COLO668 (cell line): Measurements from ENCODE around the gene CACNA1I.

ENCODE experiments used
- DNase-seq: peaks from one replicate; lab custom pipeline; 2025; ENCODE audit not compliant: unreplicated experiment; lab: John Stamatoyannopoulos, UW

CACNA1I gene

DNA sequence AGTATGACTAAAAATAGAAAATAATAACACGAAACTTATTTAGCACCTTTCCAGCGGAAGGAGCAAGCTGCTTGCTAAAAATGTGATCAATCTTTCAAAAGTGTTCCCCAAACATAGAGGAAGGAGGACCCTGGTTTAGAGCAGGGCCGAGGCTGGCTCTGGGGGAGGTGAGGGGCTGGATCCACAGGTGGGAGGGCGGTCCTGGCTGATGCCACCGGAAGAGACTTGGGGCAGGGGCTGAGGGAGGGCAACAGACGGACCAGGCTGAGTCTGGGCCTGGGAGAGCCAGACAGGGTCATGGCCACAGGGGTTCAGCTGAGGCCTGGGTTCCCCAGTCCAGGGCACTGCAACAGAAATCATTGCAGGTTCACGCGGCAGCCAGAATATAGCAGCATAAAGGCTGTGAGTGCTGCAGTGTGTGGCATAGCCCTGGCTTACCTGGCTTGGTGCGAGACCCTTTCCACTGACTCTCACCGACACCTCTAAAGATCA is 143.3 kb downstream of the CACNA1I start:
- no peak for DNase-seq

DNA sequence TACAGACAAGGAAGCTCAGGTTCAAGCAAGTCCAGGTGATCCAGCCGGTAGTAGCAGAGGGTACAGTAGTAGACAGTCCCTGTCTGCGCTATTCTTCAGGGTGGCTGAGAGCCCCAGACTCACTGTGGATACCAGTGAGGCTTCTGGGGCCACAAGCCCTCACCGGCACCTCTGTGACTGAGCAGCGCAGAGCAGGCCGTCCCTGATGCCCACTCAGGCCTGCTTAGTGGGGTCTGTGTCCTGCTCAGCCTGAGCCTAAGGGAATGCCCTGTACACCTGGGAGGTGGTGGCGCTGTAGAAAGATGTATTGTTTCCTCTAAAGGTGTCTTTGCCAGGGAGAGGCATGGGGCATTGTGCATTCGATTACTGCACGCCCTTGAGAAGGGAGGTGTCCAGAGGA is 143.8 kb downstream of the CACNA1I start:
- no peak for DNase-seq

GRCh38 chr22:39715778-39716495 is 145.4 kb downstream of the CACNA1I start:
- DNase-seq, result no peak

DNA sequence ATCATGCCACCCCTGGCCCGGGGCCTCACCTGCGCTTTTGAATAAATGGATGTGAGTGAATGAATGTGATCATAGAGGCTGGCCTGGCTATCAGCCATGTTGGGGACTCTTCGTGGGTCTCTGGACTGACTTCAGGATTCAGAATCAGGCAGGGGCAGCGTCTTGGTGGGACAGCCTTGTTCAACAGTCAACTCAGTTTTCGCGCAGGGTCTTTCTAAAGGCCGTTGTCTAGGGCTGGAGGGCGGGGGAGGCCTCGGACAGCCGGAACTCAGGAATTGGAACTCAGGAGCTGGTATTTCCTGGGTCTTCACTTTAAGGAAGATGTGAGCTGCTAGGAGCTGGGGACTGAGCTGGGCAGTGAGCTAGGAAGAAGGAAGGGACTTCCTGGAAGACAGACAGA is 146.0 kb downstream of the CACNA1I start:
- DNase-seq, result no peak

- no peak for DNase-seq
Measured at GRCh38 chr22:39717099-39717498, 146.5 kb downstream of the CACNA1I start.

GRCh38 chr22:39718206-39718605 is 147.7 kb downstream of the CACNA1I start:
- DNase-seq, result no peak

GRCh38 chr22:39718921-39719475 is 148.4 kb downstream of the CACNA1I start:
- DNase-seq, result no peak

DNA sequence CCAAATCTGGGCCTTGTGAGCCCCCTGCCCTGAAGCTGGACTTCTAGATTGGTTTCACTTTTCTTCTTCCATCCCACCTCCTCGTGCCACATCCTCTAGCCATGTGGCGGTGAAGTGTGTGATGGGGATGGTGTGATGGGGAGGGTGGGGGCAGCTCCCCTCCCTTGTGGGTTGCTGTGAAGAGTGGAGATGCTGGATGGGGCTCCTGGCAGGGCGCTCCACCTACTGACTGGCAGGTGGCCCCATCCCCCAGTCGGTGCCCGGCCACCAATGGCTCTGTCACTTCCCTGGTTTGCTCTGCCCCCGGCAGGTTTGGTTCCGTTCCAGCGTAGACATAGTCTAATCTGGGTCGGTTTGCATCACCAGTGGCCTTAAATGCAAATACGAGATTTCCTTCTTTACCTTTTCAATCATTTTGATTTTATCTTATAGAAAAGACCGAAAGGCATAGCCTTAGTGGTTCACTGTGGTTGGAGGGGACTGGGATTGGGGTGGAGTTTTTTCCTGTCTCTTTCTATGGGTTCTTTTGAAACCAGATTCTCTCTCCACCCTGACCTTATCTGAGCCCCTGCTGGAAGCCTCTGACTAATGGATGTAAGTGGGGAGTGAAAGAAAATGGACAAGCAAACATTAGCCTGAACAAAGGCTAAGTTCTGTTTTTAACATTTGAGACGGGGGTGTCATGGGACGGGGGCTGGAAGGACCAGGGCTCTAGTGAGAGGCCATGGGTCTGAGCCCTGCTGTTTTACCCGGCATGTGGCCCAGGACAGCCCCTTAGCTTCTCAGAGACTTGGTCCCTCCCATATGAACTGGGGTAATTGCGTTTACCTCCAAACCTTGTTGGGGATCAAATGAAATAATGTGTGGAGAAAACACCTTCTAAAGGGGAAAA is 149.3 kb downstream of the CACNA1I start:
- DNase-seq, result no peak

- no peak for DNase-seq
Measured at GRCh38 chr22:39721206-39722031, 150.9 kb downstream of the CACNA1I start.

- DNase-seq, result no peak
Measured at GRCh38 chr22:39722032-39722325, 151.4 kb downstream of the CACNA1I start.

DNA sequence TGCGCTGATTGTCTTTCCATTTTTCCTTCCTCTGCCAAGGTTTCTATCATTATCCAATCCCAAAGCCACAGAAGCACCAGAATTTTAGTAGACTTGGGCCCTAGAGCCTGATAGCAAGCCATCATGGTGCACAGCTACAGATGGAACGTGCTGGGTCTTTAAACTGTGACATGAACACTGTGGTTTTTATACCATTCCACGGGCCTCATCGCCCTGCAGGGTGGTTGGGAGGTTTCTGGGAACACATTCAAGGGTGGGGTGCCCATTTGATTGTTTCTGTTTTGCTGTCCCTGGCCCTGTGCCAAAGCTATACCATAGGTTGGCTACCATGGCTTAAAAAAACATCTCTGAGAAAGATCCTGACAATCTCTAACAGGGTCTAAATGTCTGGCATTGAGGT is 151.9 kb downstream of the CACNA1I start:
- no peak for DNase-seq

DNA sequence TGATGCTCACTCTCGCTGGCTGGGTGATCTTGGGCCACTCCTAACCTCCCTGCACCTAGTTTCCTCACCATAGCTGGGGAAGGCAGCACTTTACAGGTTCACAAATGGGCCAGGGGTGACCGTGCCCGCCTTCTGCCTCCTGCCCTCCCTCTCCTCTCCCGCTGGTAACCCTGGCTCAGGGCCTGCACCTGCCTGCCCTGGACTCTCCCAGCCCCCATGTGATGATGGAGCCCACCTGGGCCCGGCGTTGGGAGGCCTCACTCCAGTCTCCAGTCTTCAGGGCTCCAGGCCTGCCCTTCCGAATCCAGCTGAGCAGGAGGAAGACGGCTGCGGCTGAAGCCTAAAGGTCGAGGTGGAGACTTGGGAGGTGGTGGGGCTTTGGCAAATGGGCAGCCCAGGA is 152.9 kb downstream of the CACNA1I start:
- no peak for DNase-seq

GRCh38 chr22:39723899-39724351 is 153.4 kb downstream of the CACNA1I start:
- no peak for DNase-seq

DNA sequence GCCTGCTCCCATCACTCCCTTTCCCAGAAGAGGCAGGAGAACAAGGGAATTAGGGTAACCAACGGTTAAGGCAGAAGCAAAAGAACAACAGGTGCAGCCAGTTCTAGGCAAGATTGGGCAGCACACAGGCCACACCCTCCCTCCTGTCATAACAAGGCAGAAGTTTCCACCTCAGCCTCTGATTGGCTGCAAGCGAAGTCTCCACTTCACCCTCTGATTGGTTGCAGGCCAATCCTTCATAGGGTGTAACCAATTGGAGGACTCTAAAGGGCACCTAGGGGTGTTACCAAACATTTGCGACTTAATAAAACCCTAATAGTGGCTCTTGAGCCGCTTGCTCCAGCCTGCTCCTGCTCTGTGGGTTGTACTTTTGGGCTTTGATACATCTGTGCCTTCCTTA is 153.8 kb downstream of the CACNA1I start:
- no peak for DNase-seq

- DNase-seq, result no peak
Measured at GRCh38 chr22:39724857-39725256, 154.3 kb downstream of the CACNA1I start.

DNA sequence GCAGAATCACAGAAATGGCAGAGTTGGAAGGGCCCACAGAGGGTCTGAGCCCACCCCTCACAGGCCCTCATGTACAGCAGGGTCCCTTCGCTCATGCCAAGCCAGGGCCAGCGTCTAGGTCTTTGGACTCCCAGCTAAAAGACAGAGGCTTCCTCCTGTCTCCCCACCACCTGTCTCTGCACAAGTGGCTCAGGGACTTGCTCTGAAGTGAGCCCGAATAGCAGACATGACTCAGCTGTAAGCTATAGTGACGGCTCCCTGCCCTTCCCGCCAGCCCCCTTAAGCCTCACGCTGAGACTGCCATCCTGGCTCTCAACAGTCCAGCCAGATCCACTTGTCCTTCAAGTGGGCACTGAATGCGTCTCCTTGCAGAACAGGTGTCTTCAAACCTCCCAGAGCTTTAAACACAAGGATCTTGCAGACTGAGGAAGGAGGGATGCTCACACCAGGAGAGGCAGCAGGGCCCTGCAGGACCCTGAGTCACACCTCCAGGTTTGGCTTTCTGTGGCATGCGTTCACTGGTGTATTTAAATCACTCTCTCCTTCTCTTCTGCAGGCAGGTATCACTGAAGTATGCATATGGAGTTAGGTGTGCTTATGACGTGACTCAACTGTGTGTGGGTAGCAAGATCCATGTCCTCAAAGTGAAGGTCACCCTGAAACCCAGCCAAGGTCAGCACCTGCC is 154.9 kb downstream of the CACNA1I start:
- no peak for DNase-seq

DNA sequence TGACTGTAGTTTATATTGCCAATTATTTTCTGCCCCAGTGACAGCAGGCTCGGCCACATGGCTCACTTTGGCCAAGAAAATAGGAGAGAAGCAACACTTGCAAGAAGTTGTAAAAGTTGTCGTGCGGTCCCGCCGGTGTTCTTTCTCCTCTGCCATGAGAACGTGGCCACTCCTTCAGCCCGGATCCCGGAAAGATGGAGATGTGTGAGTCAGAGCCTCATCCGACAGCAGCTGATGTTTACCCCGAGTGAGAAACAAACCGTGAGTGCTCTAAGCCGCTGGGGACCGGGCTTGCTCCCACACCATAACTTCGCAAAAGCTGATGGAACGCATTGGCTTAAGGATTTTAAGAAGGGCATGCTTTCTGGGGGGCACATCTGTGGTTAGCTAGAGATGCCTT is 157.0 kb downstream of the CACNA1I start:
- DNase-seq, result peak; percentile 51

GRCh38 chr22:39728236-39728860 is 157.8 kb downstream of the CACNA1I start:
- DNase-seq, result no peak

DNA sequence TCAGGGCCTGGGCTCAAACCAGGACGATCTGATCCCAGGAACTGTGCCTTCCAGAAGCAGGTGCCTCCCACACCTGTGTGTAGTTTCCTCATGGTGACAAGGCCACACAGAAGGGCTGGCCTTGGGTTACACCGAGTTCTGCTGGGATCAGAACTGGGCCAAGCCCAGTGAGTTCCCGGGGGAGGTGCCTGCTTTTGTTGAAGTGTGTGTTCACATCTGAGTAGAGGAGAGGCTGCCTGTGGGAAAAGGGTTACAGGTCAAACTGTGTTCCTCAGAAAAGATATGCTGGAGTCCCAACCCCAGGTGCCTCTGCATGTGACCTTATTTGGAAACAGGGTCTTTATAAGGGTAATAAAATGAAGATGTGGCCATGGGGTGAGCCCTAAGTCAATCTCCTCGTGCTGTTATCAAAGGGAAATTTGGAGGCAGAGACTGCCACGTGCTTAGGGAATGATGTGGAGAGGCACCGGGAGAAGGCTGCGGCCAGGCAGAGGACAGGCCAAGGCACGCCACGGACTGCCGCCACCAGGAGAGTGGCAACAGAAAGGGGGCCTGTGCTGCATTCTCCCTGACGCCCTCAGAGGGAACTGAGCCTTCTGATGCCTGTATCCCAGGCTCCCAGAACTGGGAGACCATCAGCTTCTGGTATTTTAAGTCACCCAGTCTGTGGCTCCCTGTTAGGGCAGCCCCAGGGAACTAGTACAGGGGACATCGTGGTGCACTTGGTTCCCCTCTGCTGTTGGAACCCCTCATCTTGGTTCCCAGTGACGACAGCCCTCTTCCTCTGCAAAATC is 158.8 kb downstream of the CACNA1I start:
- no peak for DNase-seq
